ENCODE data around the gene RPS28. TPM values are rescaled to one million over a fixed set of nuclear protein-coding genes. Genes with fewer than 3 reads are reported as not detected.

The RPS28 gene
- total RNA-seq, 1 donor, result 174 TPM

DNA sequence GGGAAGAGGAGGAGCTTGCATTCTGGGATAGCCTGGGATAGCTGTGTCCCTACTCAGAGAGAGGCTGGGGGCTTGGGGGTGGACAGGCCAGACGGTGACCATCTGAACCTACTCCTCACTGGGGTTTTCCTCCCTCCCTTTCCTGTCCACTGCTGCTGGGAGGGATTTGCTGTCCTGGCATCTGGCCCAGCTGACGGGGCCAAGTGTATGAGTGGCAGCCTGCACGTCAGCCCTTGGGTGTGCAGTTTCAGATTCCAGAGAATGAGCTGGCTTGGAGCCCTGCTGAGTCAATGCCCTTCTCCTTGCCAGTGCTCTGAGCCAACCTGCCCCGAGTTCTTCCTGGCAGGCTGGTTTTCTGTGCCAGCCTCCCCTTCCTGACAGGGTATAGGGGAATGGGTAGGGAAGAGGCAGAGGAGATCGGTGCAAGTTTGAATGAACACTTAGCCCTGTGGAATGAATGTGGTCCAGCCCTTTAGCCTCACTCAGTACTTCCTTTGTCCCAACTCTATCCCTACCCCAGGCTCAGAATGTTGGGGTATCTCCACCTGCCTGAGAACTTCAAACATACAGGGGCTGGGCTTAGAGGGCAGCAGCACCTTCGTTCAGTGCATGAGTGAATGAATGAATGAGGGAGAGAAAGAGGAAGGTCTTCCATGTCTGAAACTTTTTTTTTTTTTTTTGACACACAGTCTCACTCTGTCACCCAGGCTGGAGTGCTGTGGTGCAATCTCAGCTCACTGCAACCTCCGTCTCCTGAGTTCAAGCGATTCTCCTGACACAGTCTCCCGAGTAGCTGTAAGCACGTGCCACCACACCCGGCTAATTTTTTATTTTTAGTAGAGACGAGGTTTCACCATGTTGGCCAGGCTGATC is 40.9 kb downstream of the RPS28 start:
- peak; percentile 99 for DNase-seq (ENCODE audit: low read depth)
- no peak overlapping the region for H3K4me3 ChIP-seq (ENCODE audit: low read depth, low read length)
- no peak for TF ChIP-seq CTCF (IDR thresholded peaks at IDR 0.05; ENCODE audit: insufficient read depth, low read length)

DNA sequence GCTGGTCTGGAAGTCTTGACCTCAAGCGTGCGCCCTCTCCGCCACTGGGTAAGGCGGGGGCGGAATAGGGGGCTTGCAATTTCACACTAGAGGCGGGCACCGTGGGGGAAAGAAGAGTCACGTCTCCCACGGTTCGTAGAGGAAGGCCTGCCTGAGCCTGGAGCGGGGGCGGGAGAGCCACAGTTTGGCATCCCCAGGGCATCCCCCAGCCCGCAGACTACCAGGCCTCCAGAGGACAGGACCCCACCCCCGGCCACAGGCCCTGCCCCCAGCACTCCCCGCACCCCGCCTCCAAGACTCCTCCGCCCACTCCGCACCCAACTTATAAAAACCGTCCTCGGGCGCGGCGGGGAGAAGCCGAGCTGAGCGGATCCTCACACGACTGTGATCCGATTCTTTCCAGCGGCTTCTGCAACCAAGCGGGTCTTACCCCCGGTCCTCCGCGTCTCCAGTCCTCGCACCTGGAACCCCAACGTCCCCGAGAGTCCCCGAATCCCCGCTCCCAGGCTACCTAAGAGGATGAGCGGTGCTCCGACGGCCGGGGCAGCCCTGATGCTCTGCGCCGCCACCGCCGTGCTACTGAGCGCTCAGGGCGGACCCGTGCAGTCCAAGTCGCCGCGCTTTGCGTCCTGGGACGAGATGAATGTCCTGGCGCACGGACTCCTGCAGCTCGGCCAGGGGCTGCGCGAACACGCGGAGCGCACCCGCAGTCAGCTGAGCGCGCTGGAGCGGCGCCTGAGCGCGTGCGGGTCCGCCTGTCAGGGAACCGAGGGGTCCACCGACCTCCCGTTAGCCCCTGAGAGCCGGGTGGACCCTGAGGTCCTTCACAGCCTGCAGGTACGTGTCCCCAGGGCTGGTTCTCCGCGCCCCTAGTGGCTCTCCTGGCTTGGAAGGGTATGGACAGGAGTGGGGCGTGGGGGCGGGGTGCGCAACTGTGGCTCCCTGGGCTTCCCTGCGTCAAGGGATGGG is 42.8 kb downstream of the RPS28 start, which contains the start of gene ANGPTL4:
ANGPTL4 (plus strand) TSS at position 353 of the 969 bp plus-strand sequence; CDS start at position 520, 167 bp downstream.
- TF ChIP-seq CTCF (IDR thresholded peaks at IDR 0.05; ENCODE audit: insufficient read depth, low read length), result peak; percentile 32
- peak within 1 kb of the TSS; percentile 57 for H3K4me3 ChIP-seq (ENCODE audit: low read depth, low read length)
- DNase-seq (ENCODE audit: low read depth), result peak; percentile 56

DNA sequence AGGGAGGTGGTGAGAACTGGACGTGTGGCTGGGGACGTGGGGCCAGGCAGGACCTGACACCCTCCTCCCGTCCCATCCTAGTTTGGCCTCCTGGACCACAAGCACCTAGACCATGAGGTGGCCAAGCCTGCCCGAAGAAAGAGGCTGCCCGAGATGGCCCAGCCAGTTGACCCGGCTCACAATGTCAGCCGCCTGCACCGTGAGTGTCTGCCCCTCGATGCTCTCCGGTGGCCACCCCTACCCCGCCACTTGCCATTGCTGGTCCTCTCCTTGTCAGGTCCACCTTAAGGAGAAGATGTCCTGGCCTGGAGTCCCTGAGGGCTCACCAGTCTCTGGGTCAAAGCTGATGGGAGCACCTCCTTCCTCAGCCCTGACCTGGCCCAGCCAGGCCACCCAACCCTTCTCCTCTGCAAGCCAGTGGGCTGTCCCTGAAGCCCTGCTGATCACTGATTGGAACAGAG is 44.9 kb downstream of the RPS28 start:
- H3K4me3 ChIP-seq (ENCODE audit: low read depth, low read length), result no peak overlapping the region
- no peak for DNase-seq (ENCODE audit: low read depth)
- TF ChIP-seq CTCF (IDR thresholded peaks at IDR 0.05; ENCODE audit: insufficient read depth, low read length), result no peak

GRCh38 chr19:8366961-8367326 is 45.6 kb downstream of the RPS28 start:
- no peak overlapping the region for H3K4me3 ChIP-seq (ENCODE audit: low read depth, low read length)
- no peak for TF ChIP-seq CTCF (IDR thresholded peaks at IDR 0.05; ENCODE audit: insufficient read depth, low read length)
- peak; percentile 32 for DNase-seq (ENCODE audit: low read depth)

GRCh38 chr19:8367327-8368001 is 46.2 kb downstream of the RPS28 start:
- peak; percentile 94 for DNase-seq (ENCODE audit: low read depth)
- peak overlapping the region; percentile 18 for H3K4me3 ChIP-seq (ENCODE audit: low read depth, low read length)
- TF ChIP-seq CTCF (IDR thresholded peaks at IDR 0.05; ENCODE audit: insufficient read depth, low read length), result no peak

All from fibroblast of the aortic adventitia (primary cell).